HEK293 (cell line): Measurements from ENCODE around the gene SLC2A4.

Experiments used
- CTCF ChIA-PET: fragments of 350-600 bp; formaldehyde crosslinking; extraction: SDS; loops from one replicate; lab custom pipeline; 2021; ENCODE audit warnings: antibody characterized with exemption; lab: Yijun Ruan, JAX
- POLR2A ChIA-PET: fragments of 300-600 bp; formaldehyde crosslinking; extraction: SDS; loops from one replicate; lab custom pipeline; 2020; ENCODE audit warnings: antibody characterized with exemption, inconsistent platforms; lab: Yijun Ruan, JAX
- H3K27ac ChIP-seq: fragments of 200-500 bp; sonication (Bioruptor generic); 2 replicates; pipeline ENCODE4 v1.5.1; 2014; ENCODE audit warnings: low read depth, low read length, control low read depth, inconsistent platforms; ENCODE audit errors: extremely low read depth
- H3K36me3 ChIP-seq, 2 experiments: fragments of 200-500 bp in 1 of 2; sonication (Bioruptor generic) in 1 of 2; 1 replicate in 1 of 2; 2 replicates in 1 of 2; pipeline ENCODE4 v1.5.1; 2014 to 2017; ENCODE audit warnings: inconsistent platforms in 2 of 2, low read length in 2 of 2; ENCODE audit not compliant: control insufficient read depth in 2 of 2, insufficient read depth in 1 of 2
- H3K4me1 ChIP-seq: fragments of 200-500 bp; sonication (Bioruptor generic); 2 replicates; pipeline ENCODE4 v1.5.1; 2014; ENCODE audit warnings: mild to moderate bottlenecking, low read length, inconsistent platforms; ENCODE audit not compliant: control insufficient read depth, insufficient read depth
- H3K4me3 ChIP-seq: 2 replicates; pipeline ENCODE4 v1.5.1; 2011; ENCODE audit warnings: low read depth, mild to moderate bottlenecking, control low read depth, low read length, moderate library complexity
- H3K9me3 ChIP-seq: fragments of 200-500 bp; sonication (Bioruptor generic); 2 replicates; pipeline ENCODE4 v1.5.1; 2014; ENCODE audit warnings: low read depth, low read length, inconsistent platforms; ENCODE audit not compliant: control insufficient read depth, insufficient read depth
- KLF10 ChIP-seq: fragments of 450-650 bp; IDR thresholded peaks from 2 replicates; pipeline ENCODE4 v1.5.1; 2018; ENCODE audit warnings: missing biosample characterization, mild to moderate bottlenecking, missing genetic modification characterization
- SP2 ChIP-seq: fragments of 450-650 bp; formaldehyde crosslinking; IDR thresholded peaks from 2 replicates; pipeline ENCODE4 v1.5.1; 2016; ENCODE audit warnings: missing biosample characterization, missing genetic modification characterization
- ZNF146 ChIP-seq: fragments of 450-650 bp; formaldehyde crosslinking; IDR thresholded peaks from 2 replicates; pipeline ENCODE4 v1.5.1; 2016; ENCODE audit warnings: missing biosample characterization, missing genetic modification characterization
- ZNF148 ChIP-seq: fragments of 450-650 bp; formaldehyde crosslinking; IDR thresholded peaks from 2 replicates; pipeline ENCODE4 v1.5.0; 2017; ENCODE audit warnings: missing biosample characterization, missing genetic modification characterization, borderline replicate concordance
- ZNF335 ChIP-seq: fragments of 450-650 bp; formaldehyde crosslinking; conservative IDR thresholded peaks from 2 replicates; pipeline ENCODE4 v1.5.1; 2016; ENCODE audit warnings: missing biosample characterization, missing genetic modification characterization
- ZNF350 ChIP-seq: fragments of 450-650 bp; formaldehyde crosslinking; IDR thresholded peaks from 2 replicates; pipeline ENCODE4 v1.5.0; 2017; ENCODE audit warnings: missing biosample characterization, mild to moderate bottlenecking, missing genetic modification characterization
- ZNF416 ChIP-seq: fragments of 450-650 bp; formaldehyde crosslinking; IDR thresholded peaks from 2 replicates; pipeline ENCODE4 v1.5.1; 2016; ENCODE audit warnings: missing biosample characterization, missing genetic modification characterization
- ZNF423 ChIP-seq: fragments of 450-650 bp; formaldehyde crosslinking; IDR thresholded peaks from 2 replicates; pipeline ENCODE4 v1.5.1; 2016; ENCODE audit warnings: missing biosample characterization, missing genetic modification characterization
- ZNF426 ChIP-seq: fragments of 450-650 bp; formaldehyde crosslinking; IDR thresholded peaks from 2 replicates; pipeline ENCODE4 v1.5.1; 2017; ENCODE audit warnings: missing biosample characterization, missing genetic modification characterization, mild to moderate bottlenecking, inconsistent platforms, moderate library complexity
- ZNF530 ChIP-seq: fragments of 450-650 bp; formaldehyde crosslinking; IDR thresholded peaks from 2 replicates; pipeline ENCODE4 v1.5.1; 2016; ENCODE audit warnings: low read depth, missing biosample characterization, missing genetic modification characterization
- ZNF561 ChIP-seq: fragments of 450-650 bp; IDR thresholded peaks from 2 replicates; pipeline ENCODE4 v1.5.1; 2018; ENCODE audit warnings: missing biosample characterization, missing genetic modification characterization, borderline replicate concordance
- ZNF654 ChIP-seq: fragments of 450-650 bp; formaldehyde crosslinking; IDR thresholded peaks from 2 replicates; pipeline ENCODE4 v1.5.1; 2016; ENCODE audit warnings: low read depth, missing biosample characterization, missing genetic modification characterization
- ZNF76 ChIP-seq: fragments of 450-650 bp; formaldehyde crosslinking; IDR thresholded peaks from 2 replicates; pipeline ENCODE4; 2016; ENCODE audit warnings: low read depth, missing biosample characterization, missing genetic modification characterization, borderline replicate concordance
- ZNF792 ChIP-seq: fragments of 450-650 bp; formaldehyde crosslinking; IDR thresholded peaks from 2 replicates; pipeline ENCODE4 v1.5.1; 2016; ENCODE audit warnings: missing biosample characterization, missing genetic modification characterization
- TF ChIP-seq, protein P1 (sequence below): fragments of 450-650 bp; formaldehyde crosslinking; IDR thresholded peaks from 2 replicates; pipeline ENCODE4 v1.5.1; 2016; ENCODE audit warnings: missing biosample characterization, missing genetic modification characterization
- TF ChIP-seq, protein P2 (sequence below): fragments of 450-650 bp; formaldehyde crosslinking; IDR thresholded peaks from 2 replicates; pipeline ENCODE4 v1.5.1; 2016; ENCODE audit warnings: missing biosample characterization, missing genetic modification characterization
- TF ChIP-seq, protein P3 (sequence below): fragments of 450-650 bp; formaldehyde crosslinking; IDR thresholded peaks from 2 replicates; pipeline ENCODE4 v1.5.1; 2016; ENCODE audit warnings: missing biosample characterization, missing genetic modification characterization

The SLC2A4 gene

DNA sequence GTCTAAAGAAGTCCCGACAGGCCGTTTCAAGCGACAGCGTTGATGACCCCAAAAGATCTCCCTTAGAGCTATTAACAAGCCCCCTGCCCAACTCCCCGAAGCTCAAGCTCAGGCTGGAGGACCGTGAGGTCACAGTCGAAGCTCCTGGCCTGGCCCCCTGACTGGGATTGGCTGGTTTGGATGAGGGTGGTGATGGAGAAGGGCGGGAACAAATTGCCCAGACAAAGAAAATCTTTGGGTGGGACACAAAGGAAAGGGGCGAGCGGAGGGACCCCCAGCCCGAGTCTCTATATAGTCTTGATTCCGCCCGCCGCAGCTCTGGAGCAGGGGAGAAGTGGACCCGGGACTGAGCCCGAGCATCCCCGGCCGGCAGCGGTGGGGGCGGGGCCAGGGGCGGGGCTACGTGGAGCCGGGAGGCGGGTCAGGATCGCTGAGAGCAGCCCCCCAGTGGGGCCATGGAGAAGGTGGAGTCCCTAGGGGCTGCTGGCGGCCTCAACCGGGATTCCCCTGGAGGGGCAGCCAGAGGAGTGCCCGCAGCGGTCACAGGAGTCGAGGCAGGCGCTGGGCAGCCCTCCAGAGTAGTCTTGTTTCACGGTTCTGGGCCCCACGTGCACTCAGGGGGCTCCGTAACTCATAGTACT, 48.6 kb downstream of the SLC2A4 start (continued):
- TF ChIP-seq ZNF335 = peak; percentile 84
- TF ChIP-seq ZNF654 (tag by site-specific recombination) = no peak
- no peak for TF ChIP-seq ZNF561 (tag by site-specific recombination)
- no peak for TF ChIP-seq ZNF426
- TF ChIP-seq SP2 = peak; percentile 73
- TF ChIP-seq, protein P1, sequence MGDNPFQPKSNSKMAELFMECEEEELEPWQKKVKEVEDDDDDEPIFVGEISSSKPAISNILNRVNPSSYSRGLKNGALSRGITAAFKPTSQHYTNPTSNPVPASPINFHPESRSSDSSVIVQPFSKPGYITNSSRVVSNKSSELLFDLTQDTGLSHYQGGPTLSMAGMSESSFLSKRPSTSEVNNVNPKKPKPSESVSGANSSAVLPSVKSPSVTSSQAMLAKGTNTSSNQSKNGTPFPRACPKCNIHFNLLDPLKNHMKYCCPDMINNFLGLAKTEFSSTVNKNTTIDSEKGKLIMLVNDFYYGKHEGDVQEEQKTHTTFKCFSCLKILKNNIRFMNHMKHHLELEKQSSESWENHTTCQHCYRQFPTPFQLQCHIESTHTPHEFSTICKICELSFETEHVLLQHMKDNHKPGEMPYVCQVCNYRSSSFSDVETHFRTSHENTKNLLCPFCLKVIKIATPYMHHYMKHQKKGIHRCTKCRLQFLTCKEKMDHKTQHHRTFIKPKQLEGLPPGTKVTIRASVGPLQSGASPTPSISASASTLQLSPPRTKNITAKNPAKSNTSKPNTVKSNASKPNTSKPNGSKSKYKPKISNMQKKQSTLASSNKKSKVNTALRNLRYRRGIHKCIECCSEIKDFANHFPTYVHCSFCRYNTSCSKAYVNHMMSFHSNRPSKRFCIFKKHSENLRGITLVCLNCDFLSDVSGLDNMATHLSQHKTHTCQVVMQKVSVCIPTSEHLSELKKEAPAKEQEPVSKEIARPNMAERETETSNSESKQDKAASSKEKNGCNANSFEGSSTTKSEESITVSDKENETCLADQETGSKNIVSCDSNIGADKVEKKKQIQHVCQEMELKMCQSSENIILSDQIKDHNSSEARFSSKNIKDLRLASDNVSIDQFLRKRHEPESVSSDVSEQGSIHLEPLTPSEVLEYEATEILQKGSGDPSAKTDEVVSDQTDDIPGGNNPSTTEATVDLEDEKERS (tag by site-specific recombination) = no peak
- TF ChIP-seq ZNF530 (tag by site-specific recombination) = no peak
- no peak for TF ChIP-seq ZNF350 (tag by site-specific recombination)
- no peak for TF ChIP-seq ZNF146 (tag by site-specific recombination)
- no peak for TF ChIP-seq ZNF416 (tag by site-specific recombination)
- TF ChIP-seq, protein P2, sequence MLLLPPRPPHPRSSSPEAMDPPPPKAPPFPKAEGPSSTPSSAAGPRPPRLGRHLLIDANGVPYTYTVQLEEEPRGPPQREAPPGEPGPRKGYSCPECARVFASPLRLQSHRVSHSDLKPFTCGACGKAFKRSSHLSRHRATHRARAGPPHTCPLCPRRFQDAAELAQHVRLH (tag by site-specific recombination) = no peak
- no peak for TF ChIP-seq ZNF76 (tag by site-specific recombination)
- no peak for TF ChIP-seq KLF10 (tag by site-specific recombination)

GRCh38 chr17:7330638-7331015, 49.1 kb downstream of the SLC2A4 start:
- H3K9me3 ChIP-seq = no peaks in the 10 kb centered on the region
- H3K4me1 ChIP-seq = peaks cover 9% of the 10 kb centered on the region
- H3K36me3 ChIP-seq = peaks cover 3 to 17% of the 10 kb centered on the region in 2 experiments; a peak in 2 of 3 replicates
- H3K4me3 ChIP-seq = peak overlapping the region; percentile 64; the same call in 1 of the 2 replicates
- ChIA-PET CTCF (interaction anchor here (0.6 to 2.8 kb wide), 4 partner anchors 13 to 67 kb away, joined by 4 to 29 read pairs (median 10); no protein-coding TSS in a partner anchor), POLR2A (interaction anchor here (1.8 to 2.9 kb wide), 5 partner anchors 13 to 356 kb away, joined by 13 to 42 read pairs (median 22); partner anchors contain the start of genes GPS2, POLR2A and TP53)
- 0 out of 2 replicates have a peak, but pooled peaks have one; percentile 16 for TF ChIP-seq ZNF423
- no peak for TF ChIP-seq ZNF148 (tag by site-specific recombination)
- TF ChIP-seq ZNF792 (tag by site-specific recombination) = no peak
- TF ChIP-seq, protein P3, sequence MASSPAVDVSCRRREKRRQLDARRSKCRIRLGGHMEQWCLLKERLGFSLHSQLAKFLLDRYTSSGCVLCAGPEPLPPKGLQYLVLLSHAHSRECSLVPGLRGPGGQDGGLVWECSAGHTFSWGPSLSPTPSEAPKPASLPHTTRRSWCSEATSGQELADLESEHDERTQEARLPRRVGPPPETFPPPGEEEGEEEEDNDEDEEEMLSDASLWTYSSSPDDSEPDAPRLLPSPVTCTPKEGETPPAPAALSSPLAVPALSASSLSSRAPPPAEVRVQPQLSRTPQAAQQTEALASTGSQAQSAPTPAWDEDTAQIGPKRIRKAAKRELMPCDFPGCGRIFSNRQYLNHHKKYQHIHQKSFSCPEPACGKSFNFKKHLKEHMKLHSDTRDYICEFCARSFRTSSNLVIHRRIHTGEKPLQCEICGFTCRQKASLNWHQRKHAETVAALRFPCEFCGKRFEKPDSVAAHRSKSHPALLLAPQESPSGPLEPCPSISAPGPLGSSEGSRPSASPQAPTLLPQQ (tag by site-specific recombination) = 0 out of 2 replicates have a peak, but pooled peaks have one; percentile 8
- H3K27ac ChIP-seq = peak overlapping the region; percentile 35; the same call in 1 of the 2 replicates
